A549 (cell line): ENCODE measurements around the gene TUBB2A. TPM values are rescaled to one million over a fixed set of nuclear protein-coding genes. Genes with fewer than 3 reads are reported as not detected.
"Not testable (repeated sequence)": the region's sequence is repeated elsewhere in the genome, so short reads cannot be mapped to it uniquely, and the experiment has no call there.

Source experiments
- ATAC-seq, 2 experiments: fragments of 200-7000 bp in 1 of 2; fragments of >200 bp in 1 of 2; cut with Nextera tagmentation in 1 of 2; cut with Tn5 transposase in 1 of 2; 3 replicates each; pipeline versions ENCODE4 v1.8.0 to v1.9.1; 2018 to 2020; ENCODE audit warnings: mild to moderate bottlenecking in 1 of 2, moderate library complexity in 1 of 2
- CTCF ChIA-PET: fragments of 300-600 bp; sonication (Branson Sonifier 250); formaldehyde crosslinking; extraction: SDS; loops from one replicate; lab custom pipeline; 2021; ENCODE audit warnings: antibody characterized with exemption, inconsistent platforms; lab: Yijun Ruan, JAX
- POLR2A ChIA-PET: fragments of 350-600 bp; formaldehyde crosslinking; extraction: SDS; loops from one replicate; lab custom pipeline; 2021; ENCODE audit warnings: antibody characterized with exemption, inconsistent platforms; lab: Yijun Ruan, JAX
- DNase-seq, 2 experiments: peaks; one replicate each; pipeline versions ENCODE4 v3.0.0 to v3.0.0-alpha.2; 2011 to 2016; ENCODE audit warnings: low read depth in 1 of 2, low spot score in 1 of 2
- FAIRE-seq: peaks from 2 replicates; lab custom pipeline; 2011; peaks lifted over from hg19 to GRCh38; lab: Jason Lieb, UNC
- H3K27ac ChIP-seq, 2 experiments: fragments of >200 bp; sonication (Bioruptor Twin); formaldehyde crosslinking; 3 replicates each; pipeline ENCODE4 v1.5.1; 2016 to 2017
- H3K4me1 ChIP-seq: fragments of >200 bp; sonication (Bioruptor Twin); formaldehyde crosslinking; 3 replicates; pipeline ENCODE4 v1.6.1; 2016
- H3K4me2 ChIP-seq: fragments of >200 bp; sonication (Bioruptor Twin); formaldehyde crosslinking; 3 replicates; pipeline ENCODE4 v1.6.1; 2016
- H3K4me3 ChIP-seq: fragments of >200 bp; sonication (Bioruptor Twin); formaldehyde crosslinking; 3 replicates; pipeline ENCODE4 v1.5.1; 2016
- H3K9me3 ChIP-seq: fragments of >200 bp; sonication (Bioruptor Twin); formaldehyde crosslinking; 3 replicates; pipeline ENCODE4 v1.6.1; 2016
- CBX2 ChIP-seq: fragments of 200-600 bp; sonication (generic); IDR thresholded peaks from 2 replicates; pipeline ENCODE4 v1.6.1; 2016; ENCODE audit warnings: low read depth, mild to moderate bottlenecking, borderline replicate concordance
- CHD4 ChIP-seq: fragments of 200-600 bp; sonication (generic); IDR thresholded peaks from 2 replicates; pipeline ENCODE4 v1.6.1; 2016; ENCODE audit warnings: antibody characterized with exemption, mild to moderate bottlenecking, borderline replicate concordance
- FOSB ChIP-seq: fragments of 250-450 bp; sonication (Bioruptor Pico); IDR thresholded peaks from 2 replicates; pipeline ENCODE4 v1.5.0; 2020; ENCODE audit warnings: mild to moderate bottlenecking, moderate library complexity
- KDM5A ChIP-seq: fragments of 200-600 bp; sonication (generic); IDR thresholded peaks from 2 replicates; pipeline ENCODE4 v1.6.1; 2016; ENCODE audit warnings: antibody characterized with exemption, mild to moderate bottlenecking
- MYC ChIP-seq: IDR thresholded peaks from 2 replicates; pipeline ENCODE4 v1.6.1; 2012; ENCODE audit warnings: mild to moderate bottlenecking, inconsistent platforms, low read length, improper control_type of control experiment, borderline replicate concordance
- RARB ChIP-seq: fragments of 250-450 bp; sonication (Bioruptor Pico); IDR thresholded peaks from 2 replicates; pipeline ENCODE4 v1.8.0; 2021; ENCODE audit warnings: mild to moderate bottlenecking, moderate library complexity
- RFX5 ChIP-seq: fragments of 450-650 bp; IDR thresholded peaks from 2 replicates; pipeline ENCODE4 v1.7.1; 2014; ENCODE audit warnings: antibody characterized with exemption, mild to moderate bottlenecking, moderate library complexity
- TFCP2L1 ChIP-seq: fragments of 250-450 bp; sonication (Bioruptor Pico); IDR thresholded peaks from 2 replicates; pipeline ENCODE4 v1.5.0; 2021; ENCODE audit warnings: mild to moderate bottlenecking
- ZSCAN20 ChIP-seq: fragments of 250-450 bp; sonication (Bioruptor Pico); IDR thresholded peaks from 2 replicates; pipeline ENCODE4 v1.8.0; 2022; ENCODE audit warnings: mild to moderate bottlenecking, moderate library complexity
- WGBS: methylation state at CpG from one replicate; pipeline ENCODE4 v1.1.6; 2017; ENCODE audit errors: missing lambda C conversion rate; 5-methylcytosine and 5-hydroxymethylcytosine counted together
- polyA plus RNA-seq, 4 experiments: library from polyadenylated mRNA; depleted of rRNA in 3 of 4; stranded (reverse); fragments of >200 nt; fragmentation: RNase III in 1 of 4; extraction: RNeasy Plus Mini Kit Qiagen cat#74134 plus additional on column Dnase treatment in 1 of 4; gene quantifications; 2 replicates in 3 of 4; 3 replicates in 1 of 4; pipeline ENCODE4 v1.2.3, GENCODE V29; 2011 to 2017
- TF ChIP-seq, protein P1 (sequence below): IDR thresholded peaks from 2 replicates; pipeline ENCODE4 v1.6.1; 2012

Gene TUBB2A
- polyA plus RNA-seq, 2 of the 4 experiments (the other 2 are of a cell fraction): 23.9 to 47.4 TPM

DNA sequence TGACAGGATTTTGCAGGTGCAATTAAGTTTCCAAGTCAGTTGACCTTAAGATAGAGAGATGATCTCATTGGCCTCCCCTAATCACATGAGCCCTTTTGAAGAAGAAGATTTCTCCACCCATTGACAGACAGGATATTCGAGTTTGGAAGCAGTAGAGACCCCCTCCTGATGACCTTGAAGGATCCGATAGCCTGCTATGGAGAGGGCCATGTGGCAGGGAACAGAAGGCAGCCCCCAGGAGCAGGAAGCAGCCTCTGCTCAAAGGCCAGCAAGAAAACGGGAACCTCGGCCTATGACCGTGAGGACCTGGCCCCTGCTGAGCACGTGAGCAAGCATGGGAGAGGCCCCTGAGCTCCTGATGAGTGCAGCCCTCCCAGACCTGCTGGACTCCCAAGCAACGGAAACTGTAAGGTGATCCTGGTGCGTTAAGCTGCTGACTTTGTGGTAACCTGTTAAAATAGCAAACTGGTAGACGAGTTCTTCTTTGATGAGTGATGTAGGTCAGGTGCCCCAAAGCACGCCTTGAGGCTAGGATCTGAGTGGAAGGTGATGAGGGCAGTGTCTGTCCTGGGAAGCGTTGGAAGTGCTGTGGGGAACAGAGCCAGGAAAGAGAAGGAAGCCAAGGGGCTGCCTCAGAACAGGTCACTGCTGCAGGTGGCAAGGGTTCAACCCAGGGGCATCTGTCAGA, 18.5 kb upstream of the TUBB2A start:
- no peak for ATAC-seq

DNA sequence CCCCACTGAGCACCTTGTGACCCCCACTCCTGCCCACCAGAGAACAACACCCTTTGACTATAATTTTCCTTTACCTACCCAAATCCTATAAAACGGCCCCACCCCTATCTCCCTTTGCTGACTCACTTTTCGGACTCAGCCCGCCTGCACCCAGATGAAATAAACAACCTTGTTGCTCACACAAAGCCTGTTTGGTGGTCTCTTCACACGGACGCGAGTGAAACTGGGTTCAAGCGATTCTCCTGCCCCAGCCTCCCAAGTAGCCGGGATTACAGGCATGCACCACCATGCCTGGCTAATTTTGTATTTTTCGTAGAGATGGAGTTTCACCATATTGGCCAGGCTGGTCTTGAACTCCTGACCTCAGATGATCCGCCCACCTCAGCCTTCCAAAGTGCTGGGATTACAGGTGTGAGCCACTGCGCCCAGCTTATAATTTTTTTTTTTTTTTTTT, 16.3 kb upstream of the TUBB2A start:
- FAIRE-seq, H3K9me3 ChIP-seq, H3K4me3 ChIP-seq, H3K4me1 ChIP-seq, H3K27ac ChIP-seq, H3K4me2 ChIP-seq, POLR2A ChIA-PET, DNase-seq, ATAC-seq: not testable (repeated sequence)
- CTCF ChIA-PET: interaction anchor here (2.2 kb wide), 1 partner anchor 77 kb away, joined by 7 read pairs; no protein-coding TSS in a partner anchor
- WGBS: 85% methylated on average over 10 of the region's 11 CpGs

More for the DNA sequence above, 18.5 kb upstream of the TUBB2A start:
- no peak overlapping the region; a peak in 1 of 6 replicates for H3K27ac ChIP-seq
- ChIA-PET CTCF (no interaction called here), POLR2A (no interaction called here)
- H3K4me3 ChIP-seq: no peak overlapping the region
- FAIRE-seq: no peak
- TF ChIP-seq RARB (CRISPR knock-in tag) (no peak), CHD4 (no peak), CBX2 (no peak), TFCP2L1 (CRISPR knock-in tag) (no peak), MYC (no peak), ZSCAN20 (no peak), RFX5 (no peak), FOSB (no peak), KDM5A (no peak)
- TF ChIP-seq, protein P1, sequence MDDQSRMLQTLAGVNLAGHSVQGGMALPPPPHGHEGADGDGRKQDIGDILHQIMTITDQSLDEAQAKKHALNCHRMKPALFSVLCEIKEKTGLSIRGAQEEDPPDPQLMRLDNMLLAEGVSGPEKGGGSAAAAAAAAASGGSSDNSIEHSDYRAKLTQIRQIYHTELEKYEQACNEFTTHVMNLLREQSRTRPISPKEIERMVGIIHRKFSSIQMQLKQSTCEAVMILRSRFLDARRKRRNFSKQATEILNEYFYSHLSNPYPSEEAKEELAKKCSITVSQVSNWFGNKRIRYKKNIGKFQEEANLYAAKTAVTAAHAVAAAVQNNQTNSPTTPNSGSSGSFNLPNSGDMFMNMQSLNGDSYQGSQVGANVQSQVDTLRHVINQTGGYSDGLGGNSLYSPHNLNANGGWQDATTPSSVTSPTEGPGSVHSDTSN: no peak
- no peak for DNase-seq
- H3K4me1 ChIP-seq: peaks cover 9% of the 10 kb centered on the region; the same call in 2 of the 3 replicates
- H3K4me2 ChIP-seq: no peak overlapping the region
- no peaks in the 10 kb centered on the region for H3K9me3 ChIP-seq
- 79% methylated on average over 10 of the region's 11 CpGs for WGBS

DNA sequence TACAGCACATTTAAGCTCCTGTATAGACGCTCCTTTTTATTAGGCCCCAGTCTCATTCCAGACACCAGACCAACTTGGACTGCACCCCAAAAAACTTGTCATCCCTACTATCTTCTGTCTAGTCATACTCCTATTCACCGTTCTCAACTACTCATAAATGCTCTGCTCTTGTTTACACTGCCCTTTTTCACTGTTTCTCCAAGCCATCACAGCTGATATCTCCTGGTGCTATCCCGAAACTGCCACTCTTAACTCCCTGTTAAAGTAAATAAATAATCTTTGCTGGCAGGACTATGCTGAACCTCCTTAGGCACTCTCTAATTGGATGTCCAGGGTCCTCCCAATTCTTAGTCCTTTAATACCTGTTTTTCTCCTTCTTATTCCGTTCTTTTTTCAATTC, 15.4 kb upstream of the TUBB2A start:
- ATAC-seq, POLR2A ChIA-PET, FAIRE-seq, H3K4me3 ChIP-seq, DNase-seq, H3K4me2 ChIP-seq, H3K9me3 ChIP-seq, H3K4me1 ChIP-seq, H3K27ac ChIP-seq: not testable (repeated sequence)
- CTCF ChIA-PET: interaction anchor here (2.2 kb wide), 1 partner anchor 78 kb away, joined by 7 read pairs; no protein-coding TSS in a partner anchor
- 80% methylated on average over 4 of the region's 4 CpGs for WGBS

DNA sequence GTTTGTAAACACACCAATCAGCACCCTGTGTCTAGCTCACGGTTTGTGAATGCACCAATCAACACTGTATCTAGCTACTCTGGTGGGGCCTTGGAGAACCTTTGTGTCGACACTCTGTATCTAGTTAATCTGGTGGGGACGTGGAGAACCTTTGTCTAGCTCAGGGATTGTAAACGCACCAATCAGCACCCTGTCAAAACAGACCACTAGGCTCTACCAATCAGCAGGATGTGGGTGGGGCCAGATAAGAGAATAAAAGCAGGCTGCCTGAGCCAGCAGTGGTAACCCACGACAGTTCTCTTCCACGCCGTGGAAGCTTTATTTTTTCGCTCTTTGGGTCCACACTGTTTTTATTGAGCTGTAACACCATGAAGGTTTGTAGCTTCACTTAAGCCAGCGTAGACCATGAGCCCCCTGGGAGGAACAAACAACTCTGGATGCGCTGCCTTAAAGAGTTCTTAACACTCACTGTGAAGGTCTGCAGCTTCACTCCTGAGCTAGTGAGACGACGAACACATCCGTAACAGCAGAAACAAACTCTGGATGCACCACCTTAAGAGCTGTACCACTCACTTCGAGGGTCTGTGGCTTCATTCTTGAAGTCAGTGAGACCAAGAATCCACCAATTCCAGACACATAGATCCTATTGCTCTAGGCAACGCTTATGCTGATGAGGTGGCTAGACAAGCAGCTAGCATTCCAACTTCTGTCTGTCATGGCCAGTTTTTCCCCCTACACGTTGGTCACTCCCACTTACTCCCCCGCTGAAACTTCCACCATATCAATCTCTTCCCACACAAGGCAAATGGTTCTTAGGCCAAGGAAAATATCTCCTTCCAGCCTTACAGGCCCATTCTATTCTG, 14.2 kb upstream of the TUBB2A start:
- 87% methylated on average over 15 of the region's 17 CpGs for WGBS
- not testable (repeated sequence) for H3K4me3 ChIP-seq, H3K9me3 ChIP-seq, H3K4me1 ChIP-seq, ATAC-seq, H3K4me2 ChIP-seq, FAIRE-seq, DNase-seq, H3K27ac ChIP-seq
- ChIA-PET POLR2A (interaction anchor here (0.6 to 1.2 kb wide), 2 partner anchors 9 to 43 kb away, joined by 4 to 5 read pairs; no protein-coding TSS in a partner anchor), CTCF (interaction anchor here (0.5 to 1.3 kb wide), 4 partner anchors 9 to 389 kb away, joined by 3 to 5 read pairs (median 3); partner anchors contain the start of gene TUBB2A)

DNA sequence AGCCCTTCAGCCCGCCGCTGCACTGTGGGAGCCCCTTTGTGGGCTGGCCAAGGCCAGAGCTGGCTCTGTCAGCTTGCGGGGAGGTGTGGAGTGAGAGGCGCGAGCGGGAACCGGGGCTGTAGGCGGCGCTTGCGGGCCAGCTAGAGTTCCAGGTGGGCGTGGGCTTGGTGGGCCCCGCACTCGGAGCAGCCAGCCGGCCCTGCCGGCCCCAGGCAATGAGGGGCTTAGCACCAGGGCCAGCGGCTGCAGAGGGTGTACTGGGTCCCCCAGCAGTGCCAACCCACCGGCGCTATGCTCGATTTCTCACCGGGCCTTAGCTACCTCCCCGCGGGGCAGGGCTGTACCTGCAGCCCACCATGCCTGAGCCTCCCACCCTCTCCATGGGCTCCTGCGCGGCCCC, 13.3 kb upstream of the TUBB2A start:
- FAIRE-seq, DNase-seq, POLR2A ChIA-PET, H3K4me1 ChIP-seq, H3K4me2 ChIP-seq, H3K27ac ChIP-seq, H3K9me3 ChIP-seq, H3K4me3 ChIP-seq, ATAC-seq: not testable (repeated sequence)
- CTCF ChIA-PET: interaction anchor here (0.6 kb wide), 1 partner anchor 390 kb away, joined by 3 read pairs; no protein-coding TSS in a partner anchor
- 87% methylated on average over 22 of the region's 24 CpGs for WGBS

DNA sequence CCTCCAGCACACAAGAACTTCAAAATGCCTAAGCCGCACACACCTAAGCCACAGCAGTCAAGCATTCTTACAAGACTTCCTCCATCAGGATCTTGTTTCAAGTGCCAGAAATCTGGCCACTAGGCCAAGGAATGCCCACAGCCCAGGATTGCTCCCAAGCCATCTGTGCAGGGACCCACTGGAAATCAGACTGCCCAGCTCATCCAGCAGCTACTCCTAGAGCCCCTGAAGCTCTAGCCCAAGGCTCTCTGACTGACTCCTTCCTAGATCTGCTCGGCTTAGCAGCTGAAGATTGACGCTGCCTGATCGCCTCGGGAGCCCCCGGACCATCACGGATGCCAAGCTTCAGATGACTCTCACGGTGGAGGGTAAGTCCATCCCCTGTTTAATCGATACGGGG, 10.7 kb upstream of the TUBB2A start:
- FAIRE-seq, H3K4me1 ChIP-seq, DNase-seq, H3K9me3 ChIP-seq, POLR2A ChIA-PET, ATAC-seq, H3K4me2 ChIP-seq, H3K4me3 ChIP-seq, H3K27ac ChIP-seq: not testable (repeated sequence)
- WGBS: 95% methylated on average over 10 of the region's 10 CpGs
- CTCF ChIA-PET: interaction anchor here (1.2 kb wide), 1 partner anchor 83 kb away, joined by 3 read pairs; no protein-coding TSS in a partner anchor

DNA sequence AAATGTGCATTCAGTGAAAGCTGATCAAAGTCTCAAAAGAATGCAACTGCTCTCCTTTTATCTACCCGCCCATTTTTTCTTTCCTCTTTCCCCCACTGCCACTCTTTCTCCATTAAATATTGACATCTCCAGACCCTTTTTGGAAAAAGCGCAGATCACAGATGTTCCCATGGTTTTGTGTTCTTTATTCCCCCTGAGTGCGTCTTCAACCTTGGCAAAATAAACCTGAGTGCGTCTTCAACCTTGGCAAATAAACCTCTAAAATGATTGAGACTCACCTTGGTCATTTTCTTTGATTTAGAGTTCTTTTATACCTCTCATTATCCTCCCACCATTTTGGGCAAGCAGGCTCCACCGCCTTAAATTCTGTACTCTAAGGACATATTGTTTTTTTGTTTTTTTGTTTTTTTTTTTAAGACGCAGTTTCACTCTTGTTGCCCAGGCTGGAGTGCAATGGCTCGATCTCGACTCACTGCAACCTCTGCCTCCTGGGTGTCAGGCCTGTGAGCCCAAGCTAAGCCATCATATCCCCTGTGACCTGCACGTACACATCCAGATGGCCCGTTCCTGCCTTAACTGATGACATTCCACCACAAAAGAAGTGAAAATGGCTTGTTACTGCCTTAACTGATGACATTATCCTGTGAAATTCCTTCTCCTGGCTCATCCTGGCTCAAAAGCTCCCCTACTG, 9.3 kb upstream of the TUBB2A start:
- 91% methylated on average over 10 of the region's 10 CpGs for WGBS
- POLR2A ChIA-PET, H3K4me2 ChIP-seq, H3K4me3 ChIP-seq, ATAC-seq, H3K9me3 ChIP-seq, H3K27ac ChIP-seq, FAIRE-seq, DNase-seq: not testable (repeated sequence)
- CTCF ChIA-PET: interaction anchor here (1.1 to 2.6 kb wide), 4 partner anchors 9 to 85 kb away, joined by 3 to 11 read pairs (median 4); partner anchors contain the start of gene TUBB2A
- peaks cover 14% of the 10 kb centered on the region; the same call in 2 of the 3 replicates for H3K4me1 ChIP-seq
